LHCN-M2 (cell line): ENCODE results near the gene RHOU. TPM values are rescaled to one million over a fixed set of nuclear protein-coding genes. Genes with fewer than 3 reads are reported as not detected.
"Not testable (repeated sequence)": the region's sequence is repeated elsewhere in the genome, so short reads cannot be mapped to it uniquely, and the experiment has no call there.

ENCODE experiments used
- DNase-seq: peaks from one replicate; pipeline ENCODE4 v3.0.0-alpha.2; 2012; ENCODE audit warnings: low read depth
- total RNA-seq: library from RNA; depleted of rRNA; stranded (reverse); fragments of >200 nt; gene quantifications from 2 replicates; pipeline ENCODE4 v1.2.3, GENCODE V29; 2014

RHOU gene
- total RNA-seq, 1 experiment from 2014 or later = 0.86 TPM

DNA sequence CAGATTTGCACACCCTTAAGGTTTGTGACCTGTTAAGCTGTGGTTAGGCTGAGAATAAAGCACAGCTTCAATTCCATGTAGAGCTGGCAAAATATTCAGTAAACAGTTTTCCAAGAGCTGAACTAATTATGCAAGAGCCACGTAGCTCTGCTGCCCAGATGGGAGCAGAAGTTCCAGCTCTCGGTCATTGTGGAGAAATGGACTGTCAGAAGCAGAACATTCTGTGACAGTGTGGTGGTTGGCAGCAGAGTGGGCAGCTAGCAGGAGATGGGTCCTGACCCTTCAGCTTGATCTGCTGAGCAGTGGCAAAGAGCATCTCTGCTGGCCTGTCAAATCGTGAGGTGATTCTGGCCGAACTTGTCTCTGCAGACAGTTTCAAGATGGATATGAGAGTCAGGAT is 23.2 kb downstream of the RHOU start:
- no peak for DNase-seq

DNA sequence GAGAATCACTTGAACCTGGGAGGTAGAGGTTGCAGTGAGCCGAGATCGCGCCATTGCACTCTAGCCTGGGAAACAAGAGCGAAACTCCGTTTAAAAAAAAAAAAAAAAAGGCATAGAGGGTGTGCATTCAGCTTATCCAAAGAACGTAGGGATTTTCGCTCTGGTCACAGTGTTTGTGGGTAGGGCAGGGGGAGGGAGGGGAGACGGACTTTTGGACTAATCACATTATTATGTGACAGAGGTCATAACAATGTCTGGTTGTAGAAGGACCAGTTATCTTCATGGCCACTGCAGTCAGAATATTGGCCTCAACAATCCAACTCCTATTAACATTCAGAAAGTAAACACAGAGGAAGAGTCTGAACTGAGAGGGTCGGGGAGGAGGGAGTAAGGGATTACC is 25.7 kb downstream of the RHOU start:
- DNase-seq = no peak

DNA sequence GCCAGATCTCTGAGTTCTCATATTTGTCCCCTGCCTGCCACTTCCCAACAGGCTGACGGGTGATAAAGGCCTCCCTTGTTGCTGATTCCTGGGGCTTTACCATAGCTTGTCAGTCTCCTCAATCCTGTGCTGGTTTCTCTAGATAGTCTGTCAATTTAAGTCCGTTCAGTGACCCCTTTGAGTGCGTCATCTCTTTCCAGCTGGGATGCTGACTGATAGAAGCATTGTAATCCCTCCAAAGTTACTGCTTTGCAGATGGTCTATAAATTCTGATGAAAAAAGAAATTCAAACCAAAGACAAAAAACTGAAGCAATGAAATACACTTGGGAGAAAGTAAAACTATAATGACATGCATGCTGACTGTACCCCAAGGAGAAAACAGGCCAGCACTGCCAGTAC is 28.3 kb downstream of the RHOU start:
- no peak for DNase-seq

DNA sequence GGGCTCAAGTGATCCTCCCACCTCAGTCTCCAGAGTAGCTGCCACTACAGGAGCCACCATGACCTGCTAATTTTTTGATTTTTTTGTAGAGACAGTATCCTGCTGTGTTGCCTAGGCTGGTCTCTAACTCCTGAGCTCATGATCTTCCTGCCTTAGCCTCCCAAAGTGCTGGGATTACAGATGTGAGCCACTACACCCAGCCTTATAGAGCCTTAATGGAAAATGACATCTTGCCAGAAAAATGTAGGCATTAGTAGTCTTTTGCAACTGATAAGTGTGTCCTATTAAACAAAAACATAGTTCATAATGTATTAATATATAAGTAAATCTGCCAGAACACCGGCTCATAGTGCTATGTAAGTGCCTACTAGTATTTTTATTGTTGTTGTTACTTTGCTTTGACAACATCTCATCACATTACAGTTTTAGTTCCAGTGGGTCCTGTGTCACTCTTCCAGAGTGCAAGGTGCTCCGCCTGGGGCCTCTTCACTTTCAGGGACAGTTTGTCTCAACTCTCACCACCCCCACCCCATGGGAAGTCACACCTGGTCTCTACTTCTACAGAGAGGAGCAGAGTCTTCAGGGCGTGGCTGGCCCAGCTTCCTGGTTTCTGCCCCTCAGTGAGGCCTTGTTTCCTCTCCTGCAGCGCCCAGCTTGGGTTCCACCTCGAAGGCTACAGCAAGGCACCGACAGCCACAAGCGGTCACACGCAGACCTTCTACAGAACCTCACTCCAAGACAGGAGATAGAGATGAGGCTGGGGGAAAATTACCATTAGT is 30.1 kb downstream of the RHOU start:
- DNase-seq = no peak

GRCh38 chr1:228766788-228767187 is 31.5 kb downstream of the RHOU start:
- no peak for DNase-seq

- DNase-seq = no peak
These were observed 32.5 kb downstream of the RHOU start for GRCh38 chr1:228767636-228768354.

GRCh38 chr1:228768355-228769000 is 33.2 kb downstream of the RHOU start:
- no peak for DNase-seq

GRCh38 chr1:228770779-228771223 is 35.5 kb downstream of the RHOU start:
- DNase-seq = no peak

GRCh38 chr1:228772516-228773212 is 37.4 kb downstream of the RHOU start:
- no peak for DNase-seq

DNA sequence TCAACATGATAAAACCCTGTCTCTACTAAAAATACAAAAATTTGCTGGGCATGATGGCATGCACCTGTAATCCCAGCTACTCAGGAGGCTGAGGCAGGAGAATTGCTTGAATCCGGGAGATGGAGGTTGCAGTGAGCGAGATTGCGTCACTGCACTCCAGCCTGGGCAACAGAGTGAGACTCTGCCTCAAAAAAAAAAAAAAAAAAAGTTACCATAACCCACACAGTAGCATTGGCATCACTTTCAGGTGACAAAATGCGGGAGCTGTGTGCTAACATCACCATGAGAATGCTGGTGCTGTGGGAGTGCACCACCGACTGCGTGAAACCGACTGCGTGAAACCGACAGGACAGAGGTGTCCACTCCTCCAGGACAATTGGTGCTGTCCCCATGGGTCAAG is 40.7 kb downstream of the RHOU start:
- not testable (repeated sequence) for DNase-seq

GRCh38 chr1:228776449-228776848 is 41.2 kb downstream of the RHOU start:
- no peak for DNase-seq

GRCh38 chr1:228777236-228777635 is 42.0 kb downstream of the RHOU start:
- DNase-seq = no peak

DNA sequence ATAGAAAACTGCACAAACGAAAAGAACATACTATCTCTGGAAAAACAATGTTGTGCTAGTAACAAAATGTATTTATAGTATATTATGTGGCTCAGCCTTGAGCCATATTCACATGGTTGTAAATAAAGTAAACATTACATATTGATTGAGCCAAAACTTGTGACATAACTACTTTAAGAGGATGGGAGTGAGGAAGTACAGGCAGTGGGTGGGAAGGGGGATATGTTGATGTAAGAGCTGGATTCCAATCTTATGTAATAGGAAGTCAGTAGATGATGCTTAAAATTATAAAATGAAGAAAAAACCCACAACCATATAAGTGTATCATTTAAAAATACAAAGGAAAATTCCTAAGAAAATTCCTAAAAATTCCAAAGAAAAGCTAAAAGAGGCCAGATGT is 42.7 kb downstream of the RHOU start:
- no peak for DNase-seq

- no peak for DNase-seq
These were observed 43.2 kb downstream of the RHOU start for GRCh38 chr1:228778466-228778865.

DNA sequence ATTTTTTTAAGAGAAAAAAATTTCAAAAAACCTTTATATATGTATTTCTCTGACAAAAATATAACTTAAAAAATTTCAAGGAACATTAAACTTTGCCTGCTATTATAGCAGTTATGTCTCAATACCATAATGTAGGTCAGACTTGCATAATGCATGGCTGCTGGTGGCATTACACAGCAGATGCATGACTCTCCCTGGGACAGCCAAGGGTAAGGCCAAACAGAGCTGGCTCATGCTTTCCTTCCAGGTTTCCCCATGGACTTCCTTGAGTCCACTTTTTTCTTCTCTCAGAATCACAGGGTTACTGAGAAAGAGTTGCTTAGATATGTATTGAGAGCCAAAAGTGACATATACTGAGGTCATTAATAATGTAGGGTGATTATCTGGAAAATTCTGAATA is 43.7 kb downstream of the RHOU start:
- DNase-seq = no peak

GRCh38 chr1:228781161-228781808 is 46.0 kb downstream of the RHOU start:
- DNase-seq = no peak

- DNase-seq = no peak
These were observed 46.8 kb downstream of the RHOU start for GRCh38 chr1:228781809-228782661.

GRCh38 chr1:228782662-228783417 is 47.6 kb downstream of the RHOU start:
- peak; percentile 2 for DNase-seq

- no peak for DNase-seq
These were observed 48.2 kb downstream of the RHOU start for GRCh38 chr1:228783418-228784040.
